Panc1 (cell line): Measurements from ENCODE around the gene NUB1. TPM values are rescaled to one million over a fixed set of nuclear protein-coding genes. Genes with fewer than 3 reads are reported as not detected.

ENCODE experiments used
- ATAC-seq: fragments of 200-7000 bp; cut with Tn5 transposase; 2 replicates; pipeline ENCODE4 v1.9.1; 2020; ENCODE audit warnings: mild to moderate bottlenecking, moderate library complexity
- BruUV-seq: library from RNA; stranded (reverse); fragments of 400-500 nt; replicated peaks from 2 replicates; lab custom pipeline; 2021; lab: Mats Ljungman, UMichigan
- CTCF ChIA-PET: fragments of 300-600 bp; sonication (Branson Sonifier 250); formaldehyde crosslinking; loops from one replicate; lab custom pipeline; 2022; ENCODE audit warnings: antibody characterized with exemption; lab: Charles Lee
- POLR2A ChIA-PET: fragments of 300-600 bp; sonication (Branson Sonifier 250); formaldehyde crosslinking; loops from one replicate; lab custom pipeline; 2022; ENCODE audit warnings: antibody characterized with exemption; lab: Charles Lee
- DNase-seq: peaks from one replicate; pipeline ENCODE4 v3.0.0-alpha.2; 2010; ENCODE audit warnings: low read depth, low spot score
- H3K27ac ChIP-seq: 2 replicates; pipeline ENCODE4 v1.5.1; 2011; ENCODE audit warnings: mild to moderate bottlenecking, low read length, inconsistent platforms
- H3K27me3 ChIP-seq: fragments of 200-500 bp; sonication (Bioruptor generic); 2 replicates; pipeline ENCODE4 v1.6.0; 2014; ENCODE audit warnings: low read length, inconsistent platforms; ENCODE audit not compliant: control insufficient read depth, insufficient read depth
- H3K36me3 ChIP-seq: fragments of 200-500 bp; sonication (Bioruptor generic); 2 replicates; pipeline ENCODE4 v1.5.1; 2014; ENCODE audit warnings: inconsistent platforms, mild to moderate bottlenecking, low read length, moderate library complexity; ENCODE audit not compliant: control insufficient read depth, insufficient read depth
- H3K4me1 ChIP-seq: 2 replicates; pipeline ENCODE4 v1.5.1; 2011; ENCODE audit warnings: inconsistent platforms, mild to moderate bottlenecking, low read length, moderate library complexity; ENCODE audit not compliant: control insufficient read depth, insufficient read depth
- H3K4me3 ChIP-seq, 2 experiments: 2 replicates each; pipeline ENCODE4 v1.5.1; 2011 to 2012; ENCODE audit warnings: low read depth in 2 of 2, low read length in 2 of 2, mild to moderate bottlenecking in 2 of 2, inconsistent platforms in 1 of 2, moderate library complexity in 1 of 2
- H3K9me3 ChIP-seq: fragments of 200-500 bp; sonication (Bioruptor generic); 2 replicates; pipeline ENCODE4 v1.5.1; 2014; ENCODE audit warnings: low read depth, mild to moderate bottlenecking, inconsistent platforms, low read length, moderate library complexity; ENCODE audit not compliant: control insufficient read depth, insufficient read depth
- POLR2AphosphoS5 ChIP-seq: IDR thresholded peaks from 2 replicates; pipeline ENCODE4 v1.6.1; 2012; ENCODE audit warnings: mild to moderate bottlenecking, low read depth, low read length, moderate library complexity
- SIN3A ChIP-seq: IDR thresholded peaks from 2 replicates; pipeline ENCODE4 v1.6.1; 2012; ENCODE audit warnings: low read depth, mild to moderate bottlenecking, low read length, moderate library complexity, borderline replicate concordance; ENCODE audit not compliant: insufficient read depth
- TCF7L2 ChIP-seq: IDR thresholded peaks from 2 replicates; pipeline ENCODE4 v1.6.1; 2011; ENCODE audit warnings: mild to moderate bottlenecking, low read depth, low read length, inconsistent platforms
- in situ Hi-C: cut with HindIII; loops from 2 replicates; pipeline ENCODE4 v1.10.0; 2016; ENCODE audit warnings: low sequenced_read_pairs, low pct_unique_long_range_greater_than_20kb
- intact Hi-C: fragments of 100-400 bp; cut with micrococcal nuclease; formaldehyde crosslinking; loops from one replicate; pipeline ENCODE4 v1.10.0; 2022; ENCODE audit not compliant: unreplicated experiment
- total RNA-seq: library from RNA; stranded (reverse); gene quantifications from one replicate; pipeline ENCODE4 v1.2.1, GENCODE V29; 2021; ENCODE audit not compliant: unreplicated experiment
- TF ChIP-seq, protein P1 (sequence below): fragments of 450-650 bp; IDR thresholded peaks from 2 replicates; pipeline ENCODE4 v1.5.1; 2017; ENCODE audit warnings: mild to moderate bottlenecking
- TF ChIP-seq, protein P2 (sequence below), 2 experiments: IDR thresholded peaks; 2 replicates each; pipeline ENCODE4 v1.6.1; 2011 to 2012; ENCODE audit warnings: low read depth in 2 of 2, control low read depth in 1 of 2, low read length in 1 of 2, mild to moderate bottlenecking in 1 of 2, moderate library complexity in 1 of 2; ENCODE audit not compliant: insufficient read depth in 1 of 2

NUB1 gene
- total RNA-seq, 1 experiment from 2014 or later: 50.5 TPM

DNA sequence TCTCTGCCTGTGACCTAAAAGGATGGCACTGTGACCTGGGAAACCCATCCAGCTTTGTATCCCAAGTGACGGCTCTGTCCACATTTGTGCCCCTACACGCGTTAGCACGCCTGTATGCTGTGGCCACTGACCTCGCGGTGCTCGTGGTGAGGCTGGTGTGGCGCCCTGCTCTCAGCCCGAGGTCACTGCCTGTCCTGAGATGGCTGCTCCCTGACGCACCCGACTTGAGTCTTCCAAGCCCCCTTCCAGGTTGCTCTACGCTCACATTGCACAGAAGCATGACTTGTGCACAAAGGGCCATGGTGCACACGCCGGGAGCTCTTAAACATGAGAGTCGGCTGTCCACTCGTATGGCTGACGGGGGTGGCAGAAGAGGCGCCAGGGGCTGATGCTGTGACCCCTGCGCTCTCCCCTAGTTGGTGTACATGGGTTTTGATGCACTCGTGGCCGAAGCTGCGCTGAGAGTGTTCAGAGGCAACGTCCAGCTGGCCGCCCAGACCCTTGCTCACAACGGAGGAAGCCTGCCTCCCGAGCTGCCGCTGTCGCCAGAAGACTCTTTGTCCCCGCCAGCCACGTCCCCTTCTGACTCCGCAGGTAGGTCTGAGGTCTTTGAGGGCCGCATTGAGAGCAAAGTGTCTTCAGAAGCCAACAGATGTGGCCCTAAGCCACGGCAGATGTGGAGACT lies 34.7 kb downstream of the NUB1 start:
- no peaks in the 10 kb centered on the region for H3K4me1 ChIP-seq
- intact Hi-C loops: no loop called here
- BruUV-seq: no TSS peak
- no peak overlapping the region for H3K27ac ChIP-seq
- no peaks in the 10 kb centered on the region for H3K9me3 ChIP-seq
- H3K36me3 ChIP-seq: no peaks in the 10 kb centered on the region
- DNase-seq (no peak), ATAC-seq (no peak)
- no peaks in the 10 kb centered on the region for H3K27me3 ChIP-seq
- POLR2A ChIA-PET: no interaction called here
- no peak overlapping the region for H3K4me3 ChIP-seq
- TF ChIP-seq SIN3A: no peak
- no peak for TF ChIP-seq TCF7L2
- in situ Hi-C loops: no loop called here
- CTCF ChIA-PET: no interaction called here

DNA sequence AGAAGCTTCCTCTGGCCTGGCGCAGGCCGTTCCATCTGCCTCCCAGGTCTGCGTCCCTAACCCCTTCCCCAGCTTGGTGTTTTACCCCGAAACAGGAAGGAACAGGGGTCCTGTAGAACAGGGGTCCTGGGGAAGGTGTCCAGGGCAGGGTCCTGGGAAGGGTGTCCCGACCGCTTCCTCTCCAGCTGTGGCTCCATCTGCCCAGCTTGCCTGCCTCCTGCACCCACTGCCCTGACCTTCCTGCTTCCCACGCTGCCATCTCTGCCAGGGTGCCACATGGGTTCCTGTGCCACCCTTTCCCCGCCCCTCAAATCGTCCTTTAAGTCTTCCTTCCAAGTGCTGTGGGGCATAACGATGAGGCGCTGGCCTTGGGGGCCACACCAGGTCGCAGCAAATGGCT lies 35.8 kb downstream of the NUB1 start:
- H3K9me3 ChIP-seq: no peaks in the 10 kb centered on the region
- BruUV-seq: no TSS peak
- ChIA-PET POLR2A (interaction anchor here (0.6 kb wide), 1 partner anchor 128 kb away, joined by 6 read pairs; no protein-coding TSS in a partner anchor), CTCF (no interaction called here)
- H3K27ac ChIP-seq: no peak overlapping the region
- H3K27me3 ChIP-seq: no peaks in the 10 kb centered on the region
- ATAC-seq: no peak
- in situ Hi-C loops: no loop called here
- intact Hi-C loops: no loop called here
- no peaks in the 10 kb centered on the region for H3K4me1 ChIP-seq
- TF ChIP-seq POLR2AphosphoS5: no peak
- no peak for DNase-seq
- no peak overlapping the region for H3K4me3 ChIP-seq
- H3K36me3 ChIP-seq: no peaks in the 10 kb centered on the region

DNA sequence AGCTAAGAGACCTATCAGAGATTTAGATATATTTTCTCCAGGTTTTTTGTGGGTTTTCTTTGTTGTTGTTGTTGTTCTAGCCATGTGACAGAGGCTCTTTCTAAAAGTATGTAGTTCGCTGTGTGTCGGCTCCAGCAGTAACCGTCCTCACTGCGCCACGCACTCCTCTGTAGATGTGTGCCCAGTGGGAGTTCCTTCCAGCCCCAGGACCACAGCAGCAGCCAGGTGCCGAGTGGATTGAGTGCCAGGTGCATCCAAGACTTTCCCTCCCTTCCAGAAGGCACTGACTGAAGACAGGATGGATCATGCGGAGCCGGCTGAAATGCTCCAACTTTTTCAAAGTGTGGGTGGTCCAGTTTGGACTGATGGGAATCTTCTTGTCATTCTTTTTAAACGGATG lies 36.4 kb downstream of the NUB1 start:
- Histone ChIP-seq H3K27me3 (no peaks in the 10 kb centered on the region), H3K4me3 (no peak overlapping the region), H3K9me3 (no peaks in the 10 kb centered on the region), H3K27ac (no peak overlapping the region), H3K36me3 (no peaks in the 10 kb centered on the region), H3K4me1 (no peaks in the 10 kb centered on the region)
- in situ Hi-C loops (no loop called here), intact Hi-C loops (no loop called here)
- ChIA-PET CTCF (no interaction called here), POLR2A (no interaction called here)
- DNase-seq (no peak), ATAC-seq (no peak)
- no peak for TF ChIP-seq POLR2AphosphoS5
- TF ChIP-seq TCF7L2: no peak
- no peak for TF ChIP-seq SIN3A
- TF ChIP-seq, protein P1, sequence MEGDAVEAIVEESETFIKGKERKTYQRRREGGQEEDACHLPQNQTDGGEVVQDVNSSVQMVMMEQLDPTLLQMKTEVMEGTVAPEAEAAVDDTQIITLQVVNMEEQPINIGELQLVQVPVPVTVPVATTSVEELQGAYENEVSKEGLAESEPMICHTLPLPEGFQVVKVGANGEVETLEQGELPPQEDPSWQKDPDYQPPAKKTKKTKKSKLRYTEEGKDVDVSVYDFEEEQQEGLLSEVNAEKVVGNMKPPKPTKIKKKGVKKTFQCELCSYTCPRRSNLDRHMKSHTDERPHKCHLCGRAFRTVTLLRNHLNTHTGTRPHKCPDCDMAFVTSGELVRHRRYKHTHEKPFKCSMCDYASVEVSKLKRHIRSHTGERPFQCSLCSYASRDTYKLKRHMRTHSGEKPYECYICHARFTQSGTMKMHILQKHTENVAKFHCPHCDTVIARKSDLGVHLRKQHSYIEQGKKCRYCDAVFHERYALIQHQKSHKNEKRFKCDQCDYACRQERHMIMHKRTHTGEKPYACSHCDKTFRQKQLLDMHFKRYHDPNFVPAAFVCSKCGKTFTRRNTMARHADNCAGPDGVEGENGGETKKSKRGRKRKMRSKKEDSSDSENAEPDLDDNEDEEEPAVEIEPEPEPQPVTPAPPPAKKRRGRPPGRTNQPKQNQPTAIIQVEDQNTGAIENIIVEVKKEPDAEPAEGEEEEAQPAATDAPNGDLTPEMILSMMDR: no peak
- TF ChIP-seq, protein P2, sequence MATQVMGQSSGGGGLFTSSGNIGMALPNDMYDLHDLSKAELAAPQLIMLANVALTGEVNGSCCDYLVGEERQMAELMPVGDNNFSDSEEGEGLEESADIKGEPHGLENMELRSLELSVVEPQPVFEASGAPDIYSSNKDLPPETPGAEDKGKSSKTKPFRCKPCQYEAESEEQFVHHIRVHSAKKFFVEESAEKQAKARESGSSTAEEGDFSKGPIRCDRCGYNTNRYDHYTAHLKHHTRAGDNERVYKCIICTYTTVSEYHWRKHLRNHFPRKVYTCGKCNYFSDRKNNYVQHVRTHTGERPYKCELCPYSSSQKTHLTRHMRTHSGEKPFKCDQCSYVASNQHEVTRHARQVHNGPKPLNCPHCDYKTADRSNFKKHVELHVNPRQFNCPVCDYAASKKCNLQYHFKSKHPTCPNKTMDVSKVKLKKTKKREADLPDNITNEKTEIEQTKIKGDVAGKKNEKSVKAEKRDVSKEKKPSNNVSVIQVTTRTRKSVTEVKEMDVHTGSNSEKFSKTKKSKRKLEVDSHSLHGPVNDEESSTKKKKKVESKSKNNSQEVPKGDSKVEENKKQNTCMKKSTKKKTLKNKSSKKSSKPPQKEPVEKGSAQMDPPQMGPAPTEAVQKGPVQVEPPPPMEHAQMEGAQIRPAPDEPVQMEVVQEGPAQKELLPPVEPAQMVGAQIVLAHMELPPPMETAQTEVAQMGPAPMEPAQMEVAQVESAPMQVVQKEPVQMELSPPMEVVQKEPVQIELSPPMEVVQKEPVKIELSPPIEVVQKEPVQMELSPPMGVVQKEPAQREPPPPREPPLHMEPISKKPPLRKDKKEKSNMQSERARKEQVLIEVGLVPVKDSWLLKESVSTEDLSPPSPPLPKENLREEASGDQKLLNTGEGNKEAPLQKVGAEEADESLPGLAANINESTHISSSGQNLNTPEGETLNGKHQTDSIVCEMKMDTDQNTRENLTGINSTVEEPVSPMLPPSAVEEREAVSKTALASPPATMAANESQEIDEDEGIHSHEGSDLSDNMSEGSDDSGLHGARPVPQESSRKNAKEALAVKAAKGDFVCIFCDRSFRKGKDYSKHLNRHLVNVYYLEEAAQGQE (IDR thresholded peaks at IDR 0.05; ENCODE audit: insufficient read depth in 1 of 2, low read depth in 2 of 2, low read length in 1 of 2): no peak
- TSS peak; percentile 88 for BruUV-seq
